ENCODE measurements around the gene ANKS1B. TPM values are rescaled to one million over a fixed set of nuclear protein-coding genes. Genes with fewer than 3 reads are reported as not detected.

ANKS1B gene
- total RNA-seq, 2 experiments from 2014 or later: 0.96 to 1.1 TPM

- peaks cover 6% of the 10 kb centered on the region for H3K4me1 Mint-ChIP-seq
- peak overlapping the region; percentile 42 for H3K4me3 Mint-ChIP-seq
- H3K9me3 Mint-ChIP-seq (ENCODE audit: low read depth): no peaks in the 10 kb centered on the region
- H3K27me3 Mint-ChIP-seq: peaks cover 71% of the 10 kb centered on the region
- DNase-seq: no peak
- no peak for ATAC-seq
- H3K27ac Mint-ChIP-seq: no peak overlapping the region
- CTCF ChIA-PET: no interaction called here
- no peaks in the 10 kb centered on the region for H3K36me3 Mint-ChIP-seq
Observed at GRCh38 chr12:99983456-99984258, 1.1 kb downstream of the ANKS1B start.

GRCh38 chr12:99981639-99982190, 3.0 kb downstream of the ANKS1B start:
- no peak for ATAC-seq
- CTCF ChIA-PET: no interaction called here

GRCh38 chr12:99979471-99979870, 5.3 kb downstream of the ANKS1B start:
- ATAC-seq: no peak
- CTCF ChIA-PET: no interaction called here
- H3K27ac Mint-ChIP-seq: no peak overlapping the region
- no peak for DNase-seq
- no peaks in the 10 kb centered on the region for H3K36me3 Mint-ChIP-seq
- no peaks in the 10 kb centered on the region for H3K9me3 Mint-ChIP-seq (ENCODE audit: low read depth)
- H3K4me3 Mint-ChIP-seq: no peak overlapping the region
- H3K4me1 Mint-ChIP-seq: no peaks in the 10 kb centered on the region
- H3K27me3 Mint-ChIP-seq: peaks cover 57% of the 10 kb centered on the region

More at GRCh38 chr12:99981639-99982190, 3.0 kb downstream of the ANKS1B start:
- peaks cover 6% of the 10 kb centered on the region for H3K4me1 Mint-ChIP-seq
- H3K9me3 Mint-ChIP-seq (ENCODE audit: low read depth): no peaks in the 10 kb centered on the region
- H3K4me3 Mint-ChIP-seq: no peak overlapping the region
- H3K27me3 Mint-ChIP-seq: peaks cover 70% of the 10 kb centered on the region
- H3K36me3 Mint-ChIP-seq: no peaks in the 10 kb centered on the region
- DNase-seq: no peak
- no peak overlapping the region for H3K27ac Mint-ChIP-seq

- Mint-ChIP-seq H3K4me1 (no peaks in the 10 kb centered on the region), H3K9me3 (ENCODE audit: low read depth) (no peaks in the 10 kb centered on the region), H3K27me3 (peaks cover 44% of the 10 kb centered on the region), H3K4me3 (no peak overlapping the region), H3K27ac (no peak overlapping the region), H3K36me3 (no peaks in the 10 kb centered on the region)
- CTCF ChIA-PET: no interaction called here
- DNase-seq (no peak), ATAC-seq (no peak)
Observed at GRCh38 chr12:99978152-99978551, 6.6 kb downstream of the ANKS1B start.

GRCh38 chr12:99977550-99977949, 7.2 kb downstream of the ANKS1B start:
- Mint-ChIP-seq H3K27ac (no peak overlapping the region), H3K4me1 (no peaks in the 10 kb centered on the region), H3K27me3 (peaks cover 38% of the 10 kb centered on the region), H3K36me3 (no peaks in the 10 kb centered on the region), H3K4me3 (no peak overlapping the region), H3K9me3 (ENCODE audit: low read depth) (no peaks in the 10 kb centered on the region)
- CTCF ChIA-PET: no interaction called here
- no peak for DNase-seq
- ATAC-seq: no peak

- CTCF ChIA-PET: no interaction called here
- DNase-seq (no peak), ATAC-seq (no peak)
- no peak overlapping the region for H3K4me3 Mint-ChIP-seq
- no peaks in the 10 kb centered on the region for H3K9me3 Mint-ChIP-seq (ENCODE audit: low read depth)
- H3K27ac Mint-ChIP-seq: no peak overlapping the region
- H3K36me3 Mint-ChIP-seq: no peaks in the 10 kb centered on the region
- H3K4me1 Mint-ChIP-seq: no peaks in the 10 kb centered on the region
- H3K27me3 Mint-ChIP-seq: peaks cover 30% of the 10 kb centered on the region
Observed at GRCh38 chr12:99976762-99977161, 8.0 kb downstream of the ANKS1B start.

- Mint-ChIP-seq H3K9me3 (ENCODE audit: low read depth) (no peaks in the 10 kb centered on the region), H3K27ac (no peak overlapping the region), H3K27me3 (peaks cover 22% of the 10 kb centered on the region), H3K36me3 (no peaks in the 10 kb centered on the region), H3K4me1 (no peaks in the 10 kb centered on the region), H3K4me3 (no peak overlapping the region)
- DNase-seq (no peak), ATAC-seq (no peak)
- CTCF ChIA-PET: no interaction called here
Observed at GRCh38 chr12:99975321-99975720, 9.4 kb downstream of the ANKS1B start.

GRCh38 chr12:99974146-99974545, 10.6 kb downstream of the ANKS1B start:
- Mint-ChIP-seq H3K4me1 (no peaks in the 10 kb centered on the region), H3K36me3 (no peaks in the 10 kb centered on the region), H3K27ac (no peak overlapping the region), H3K9me3 (ENCODE audit: low read depth) (no peaks in the 10 kb centered on the region), H3K4me3 (no peak overlapping the region), H3K27me3 (peaks cover 13% of the 10 kb centered on the region)
- no peak for DNase-seq
- no peak for ATAC-seq
- CTCF ChIA-PET: no interaction called here

- Mint-ChIP-seq H3K36me3 (no peaks in the 10 kb centered on the region), H3K4me3 (no peak overlapping the region), H3K27me3 (no peaks in the 10 kb centered on the region), H3K4me1 (no peaks in the 10 kb centered on the region), H3K9me3 (ENCODE audit: low read depth) (no peaks in the 10 kb centered on the region), H3K27ac (no peak overlapping the region)
- DNase-seq: no peak
- CTCF ChIA-PET: no interaction called here
- ATAC-seq: no peak
Observed at GRCh38 chr12:99966429-99966828, 18.3 kb downstream of the ANKS1B start.

- CTCF ChIA-PET: no interaction called here
- Mint-ChIP-seq H3K4me3 (no peak overlapping the region), H3K36me3 (no peaks in the 10 kb centered on the region), H3K9me3 (ENCODE audit: low read depth) (no peaks in the 10 kb centered on the region), H3K4me1 (no peaks in the 10 kb centered on the region), H3K27me3 (no peaks in the 10 kb centered on the region), H3K27ac (no peak overlapping the region)
- no peak for DNase-seq
- ATAC-seq: no peak
Observed at GRCh38 chr12:99960311-99960710, 24.4 kb downstream of the ANKS1B start.

GRCh38 chr12:99959549-99960170, 25.1 kb downstream of the ANKS1B start:
- no peak overlapping the region for H3K27ac Mint-ChIP-seq
- no peak overlapping the region for H3K4me3 Mint-ChIP-seq
- H3K36me3 Mint-ChIP-seq: no peaks in the 10 kb centered on the region
- CTCF ChIA-PET: no interaction called here
- no peaks in the 10 kb centered on the region for H3K9me3 Mint-ChIP-seq (ENCODE audit: low read depth)
- no peaks in the 10 kb centered on the region for H3K4me1 Mint-ChIP-seq
- no peaks in the 10 kb centered on the region for H3K27me3 Mint-ChIP-seq
- ATAC-seq (no peak), DNase-seq (no peak)

GRCh38 chr12:99957866-99958466, 26.8 kb downstream of the ANKS1B start:
- DNase-seq (no peak), ATAC-seq (no peak)
- H3K27ac Mint-ChIP-seq: no peak overlapping the region
- no peaks in the 10 kb centered on the region for H3K9me3 Mint-ChIP-seq (ENCODE audit: low read depth)
- H3K4me1 Mint-ChIP-seq: no peaks in the 10 kb centered on the region
- H3K36me3 Mint-ChIP-seq: no peaks in the 10 kb centered on the region
- CTCF ChIA-PET: no interaction called here
- peaks cover 6% of the 10 kb centered on the region for H3K27me3 Mint-ChIP-seq
- H3K4me3 Mint-ChIP-seq: no peak overlapping the region

- DNase-seq (no peak), ATAC-seq (no peak)
- Mint-ChIP-seq H3K27ac (no peak overlapping the region), H3K9me3 (ENCODE audit: low read depth) (no peaks in the 10 kb centered on the region), H3K4me3 (no peak overlapping the region), H3K4me1 (no peaks in the 10 kb centered on the region), H3K36me3 (no peaks in the 10 kb centered on the region), H3K27me3 (peaks cover 6% of the 10 kb centered on the region)
- CTCF ChIA-PET: no interaction called here
Observed at GRCh38 chr12:99954724-99955123, 30.0 kb downstream of the ANKS1B start.

- CTCF ChIA-PET: no interaction called here
- H3K9me3 Mint-ChIP-seq (ENCODE audit: low read depth): no peaks in the 10 kb centered on the region
- no peaks in the 10 kb centered on the region for H3K36me3 Mint-ChIP-seq
Observed at GRCh38 chr12:99948370-99948769, 36.4 kb downstream of the ANKS1B start.

More at GRCh38 chr12:99948370-99948769, 36.4 kb downstream of the ANKS1B start:
- ATAC-seq (no peak), DNase-seq (no peak)
- peaks cover under 1% of the 10 kb centered on the region for H3K27me3 Mint-ChIP-seq
- H3K4me3 Mint-ChIP-seq: no peak overlapping the region
- H3K27ac Mint-ChIP-seq: no peak overlapping the region
- no peaks in the 10 kb centered on the region for H3K4me1 Mint-ChIP-seq

Data from activated CD8-positive, alpha-beta memory T cell treated with anti-CD3 and anti-CD28 coated beads, Interleukin-2, amount 10 ng/mL, durations not matched to agents 7 days and 5 days (primary cell).